Activated CD8-positive, alpha-beta T cell treated with anti-CD3 and anti-CD28 coated beads for 36 hours (primary cell): ENCODE data around the gene CYP26B1. TPM values are rescaled to one million over a fixed set of nuclear protein-coding genes. Genes with fewer than 3 reads are reported as not detected.

Experiments
- ATAC-seq: fragments of 200-7000 bp; cut with Tn5 transposase; one replicate; pipeline ENCODE4 v1.10.0; 2021; ENCODE audit warnings: mild to moderate bottlenecking, moderate library complexity
- CTCF ChIA-PET: fragments of 350-600 bp; sonication (Branson Sonifier 250); formaldehyde crosslinking; loops from one replicate; lab custom pipeline; 2021; ENCODE audit warnings: antibody characterized with exemption; lab: Charles Lee
- POLR2A ChIA-PET: fragments of 350-600 bp; sonication (Branson Sonifier 250); formaldehyde crosslinking; loops from one replicate; lab custom pipeline; 2021; ENCODE audit warnings: antibody characterized with exemption; lab: Charles Lee
- DNase-seq: peaks from one replicate; pipeline ENCODE4 v3.0.0-alpha.2; 2020
- H3K27ac Mint-ChIP-seq: one replicate; pipeline ENCODE4 v1.8.0; 2021; ENCODE audit warnings: mild to moderate bottlenecking, mixed read lengths
- H3K27me3 Mint-ChIP-seq: one replicate; pipeline ENCODE4 v1.8.0; 2021; ENCODE audit warnings: mixed read lengths
- H3K36me3 Mint-ChIP-seq: one replicate; pipeline ENCODE4 v1.8.0; 2021; ENCODE audit warnings: low read depth, mixed read lengths
- H3K4me1 Mint-ChIP-seq: one replicate; pipeline ENCODE4 v1.8.0; 2021; ENCODE audit warnings: low read depth, mixed read lengths
- H3K4me3 Mint-ChIP-seq: one replicate; pipeline ENCODE4 v1.8.0; 2021; ENCODE audit warnings: mild to moderate bottlenecking, moderate library complexity, mixed read lengths
- H3K9me3 Mint-ChIP-seq: one replicate; pipeline ENCODE4 v1.8.0; 2021; ENCODE audit warnings: mixed read lengths
- CTCF ChIP-seq: fragments of 200-600 bp; IDR thresholded peaks from one replicate; pipeline ENCODE4 v1.8.0; 2022; ENCODE audit warnings: antibody characterized with exemption, mild to moderate bottlenecking
- intact Hi-C: fragments of 100-400 bp; cut with micrococcal nuclease; formaldehyde crosslinking; loops from one replicate; pipeline ENCODE4 v1.10.0; 2022
- total RNA-seq, 2 experiments: library from RNA; stranded (reverse); gene quantifications; one replicate each; pipeline ENCODE4 v1.2.3, GENCODE V29; 2021

The CYP26B1 gene
- total RNA-seq, 2 experiments from 2014 or later = not detected

DNA sequence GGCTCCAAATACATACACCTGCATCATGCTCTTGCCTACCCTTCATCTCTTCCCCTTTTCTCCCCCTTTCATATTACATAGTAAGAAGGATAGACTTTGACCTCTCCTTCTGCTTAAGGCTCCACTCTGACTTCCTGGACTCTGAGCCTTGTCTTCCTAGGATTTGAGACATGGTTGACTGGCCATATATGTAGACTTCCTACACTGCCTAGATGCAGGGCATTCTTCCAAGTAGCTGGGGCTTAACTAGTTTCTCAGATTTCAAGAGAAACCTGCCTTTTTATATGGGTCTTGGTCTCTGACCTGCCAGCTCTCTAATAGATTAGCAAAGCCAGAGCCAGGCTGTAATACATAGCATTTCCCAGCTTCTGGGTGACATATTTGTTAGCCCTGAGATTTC, 35.4 kb upstream of the CYP26B1 start:
- Mint-ChIP-seq H3K36me3 (peaks cover 11% of the 10 kb centered on the region), H3K9me3 (no peaks in the 10 kb centered on the region), H3K27me3 (no peaks in the 10 kb centered on the region), H3K27ac (no peak overlapping the region), H3K4me3 (no peak overlapping the region), H3K4me1 (no peaks in the 10 kb centered on the region)
- no peak for ATAC-seq
- intact Hi-C loops = no loop called here
- no peak for DNase-seq
- POLR2A ChIA-PET = no interaction called here
- CTCF ChIA-PET = no interaction called here
- no peak for TF ChIP-seq CTCF

- Mint-ChIP-seq H3K4me3 (no peak overlapping the region), H3K27me3 (no peaks in the 10 kb centered on the region), H3K36me3 (peaks cover 10% of the 10 kb centered on the region), H3K27ac (no peak overlapping the region), H3K9me3 (no peaks in the 10 kb centered on the region), H3K4me1 (no peaks in the 10 kb centered on the region)
- no peak for TF ChIP-seq CTCF
- ChIA-PET POLR2A (no interaction called here), CTCF (no interaction called here)
- intact Hi-C loops = no loop called here
- DNase-seq (no peak), ATAC-seq (no peak)
Measured at GRCh38 chr2:72182547-72182946, 34.9 kb upstream of the CYP26B1 start.

- no peak for DNase-seq
- Mint-ChIP-seq H3K4me1 (no peaks in the 10 kb centered on the region), H3K4me3 (no peak overlapping the region), H3K27ac (no peak overlapping the region), H3K9me3 (no peaks in the 10 kb centered on the region), H3K27me3 (no peaks in the 10 kb centered on the region), H3K36me3 (peaks cover 10% of the 10 kb centered on the region)
- intact Hi-C loops = no loop called here
- POLR2A ChIA-PET = no interaction called here
- CTCF ChIA-PET = no interaction called here
- TF ChIP-seq CTCF = no peak
- ATAC-seq = no peak
Measured at GRCh38 chr2:72181616-72182015, 34.0 kb upstream of the CYP26B1 start.

DNA sequence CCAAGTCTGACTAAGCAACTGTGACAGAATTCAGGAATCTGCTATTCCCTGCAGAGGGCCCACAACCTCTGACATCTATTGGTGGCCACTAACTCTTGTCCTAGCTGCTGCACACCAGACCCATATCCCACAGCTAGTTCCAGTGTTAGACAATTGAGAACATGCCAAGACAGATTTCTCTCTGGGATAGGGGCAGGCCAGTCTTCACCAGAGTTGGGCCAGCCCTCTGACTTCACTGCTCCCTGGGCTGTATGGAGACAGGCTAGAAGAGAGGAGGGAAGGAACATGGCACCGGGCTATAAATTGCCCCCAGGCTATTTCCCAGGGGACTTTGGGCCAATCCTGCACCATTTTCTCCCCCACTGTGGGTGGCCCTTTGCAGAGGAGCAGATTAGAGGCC, 32.7 kb upstream of the CYP26B1 start:
- ATAC-seq = no peak
- intact Hi-C loops = no loop called here
- no peaks in the 10 kb centered on the region for H3K4me1 Mint-ChIP-seq
- H3K27me3 Mint-ChIP-seq = no peaks in the 10 kb centered on the region
- H3K9me3 Mint-ChIP-seq = no peaks in the 10 kb centered on the region
- H3K4me3 Mint-ChIP-seq = no peak overlapping the region
- no peak for DNase-seq
- ChIA-PET POLR2A (no interaction called here), CTCF (no interaction called here)
- H3K27ac Mint-ChIP-seq = no peak overlapping the region
- no peak for TF ChIP-seq CTCF
- H3K36me3 Mint-ChIP-seq = peaks cover 10% of the 10 kb centered on the region

DNA sequence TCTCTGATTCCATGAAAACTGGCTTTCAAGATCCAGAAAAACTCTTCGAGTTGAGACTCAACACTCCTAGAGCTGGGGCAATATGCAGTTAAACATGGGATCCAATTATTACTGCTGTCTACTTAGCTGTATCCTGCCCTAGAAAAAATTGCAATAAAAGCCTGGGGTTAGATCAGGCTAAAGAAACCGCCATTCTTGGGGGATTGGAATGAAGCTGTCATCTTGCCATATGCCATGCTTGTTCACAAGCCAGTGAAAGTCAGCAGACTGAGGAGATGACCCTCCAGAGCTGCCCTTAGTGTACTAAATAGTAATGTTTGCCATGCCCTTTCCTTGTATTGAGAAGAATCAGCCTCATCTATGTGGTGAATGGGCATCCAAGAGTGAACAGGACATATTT, 30.9 kb upstream of the CYP26B1 start:
- Mint-ChIP-seq H3K36me3 (peaks cover 10% of the 10 kb centered on the region), H3K27me3 (no peaks in the 10 kb centered on the region), H3K4me3 (no peak overlapping the region), H3K27ac (no peak overlapping the region), H3K9me3 (no peaks in the 10 kb centered on the region), H3K4me1 (no peaks in the 10 kb centered on the region)
- TF ChIP-seq CTCF = no peak
- ChIA-PET POLR2A (no interaction called here), CTCF (no interaction called here)
- DNase-seq (no peak), ATAC-seq (no peak)
- intact Hi-C loops = no loop called here
